Gastrocnemius medialis (tissue), 4 donors: Measurements from ENCODE around the gene CENPI. TPM values are rescaled to one million over a fixed set of nuclear protein-coding genes. Genes with fewer than 3 reads are reported as not detected.
A peak's percentile ranks its signal among the peaks of the same experiment; 100 is the strongest.
"Not testable (repeated sequence)": the region's sequence is repeated elsewhere in the genome, so short reads cannot be mapped to it uniquely, and the experiment has no call there.

Experiments
- ATAC-seq, 2 donors: fragments of 150-250 bp; one replicate each; pipeline ENCODE4 v1.9.1; 2016
- DNase-seq, 2 donors: peaks; one replicate each; pipeline ENCODE4 v3.0.0-alpha.2; 2019
- H3K27ac ChIP-seq, 4 donors: fragments of 200-600 bp; sonication (generic); 1 replicate in 1 of 4; 2 replicates in 3 of 4; pipeline ENCODE4 v1.5.1; 2016 to 2018; ENCODE audit warnings: mild to moderate bottlenecking in 2 of 4, moderate library complexity in 1 of 4
- H3K27me3 ChIP-seq, 3 donors: fragments of 200-600 bp; sonication (generic) in 2 of 3; 1 replicate in 1 of 3; 2 replicates in 2 of 3; pipeline versions ENCODE4 v1.5.1 to v1.6.0; 2016 to 2019; ENCODE audit warnings: mild to moderate bottlenecking in 1 of 3, moderate library complexity in 1 of 3
- H3K36me3 ChIP-seq, 2 donors: fragments of 200-600 bp; sonication (generic) in 1 of 2; one replicate each; pipeline ENCODE4 v1.5.1; 2017 to 2018
- H3K4me1 ChIP-seq, 2 donors: fragments of 200-600 bp; sonication (generic) in 1 of 2; one replicate each; pipeline ENCODE4 v1.5.1; 2016 to 2017; ENCODE audit warnings: mild to moderate bottlenecking in 2 of 2
- H3K4me3 ChIP-seq, 4 donors: fragments of 200-600 bp; sonication (generic) in 3 of 4; 1 replicate in 1 of 4; 2 replicates in 3 of 4; pipeline ENCODE4 v1.5.1; 2016 to 2019; ENCODE audit warnings: mild to moderate bottlenecking in 2 of 4
- H3K9me3 ChIP-seq, 3 donors: fragments of 200-600 bp; sonication (generic) in 2 of 3; 1 replicate in 1 of 3; 2 replicates in 2 of 3; pipeline ENCODE4 v1.5.1; 2016 to 2019
- POLR2A ChIP-seq, 2 donors: fragments of 450-650 bp; IDR thresholded peaks; one replicate each; pipeline ENCODE4 v1.6.1; 2017; ENCODE audit warnings: antibody characterized with exemption in 2 of 2, mild to moderate bottlenecking in 2 of 2, moderate library complexity in 2 of 2
- in situ Hi-C, 4 donors: fragments of 200-750 bp; cut with MboI; loops; one replicate each; pipeline versions ENCODE4 v1.15.0 to v1.8.0; 2017; ENCODE audit warnings: low sequenced_read_pairs in 4 of 4
- intact Hi-C: fragments of 100-400 bp; cut with DNase I; formaldehyde crosslinking; loops from one replicate; pipeline ENCODE4 v1.15.1; 2023; ENCODE audit warnings: low total_unique reads
- total RNA-seq, 4 donors: library from RNA; depleted of rRNA; stranded (reverse); fragments of >200 nt; gene quantifications; one replicate each; pipeline versions ENCODE4 v1.1.0 to v1.2.3, GENCODE V29; 2016
- TF ChIP-seq, protein P1 (sequence below), 5 experiments: fragments of 450-650 bp in 3 of 5; fragments of 200-600 bp in 2 of 5; sonication (generic) in 2 of 5; IDR thresholded peaks in 4 of 5; conservative IDR thresholded peaks in 1 of 5; 1 replicate in 4 of 5; 2 replicates in 1 of 5; pipeline ENCODE4 v1.5.1; 2016 to 2019; ENCODE audit warnings: antibody characterized with exemption in 5 of 5, mild to moderate bottlenecking in 3 of 5, moderate library complexity in 3 of 5

The CENPI gene, protein sequence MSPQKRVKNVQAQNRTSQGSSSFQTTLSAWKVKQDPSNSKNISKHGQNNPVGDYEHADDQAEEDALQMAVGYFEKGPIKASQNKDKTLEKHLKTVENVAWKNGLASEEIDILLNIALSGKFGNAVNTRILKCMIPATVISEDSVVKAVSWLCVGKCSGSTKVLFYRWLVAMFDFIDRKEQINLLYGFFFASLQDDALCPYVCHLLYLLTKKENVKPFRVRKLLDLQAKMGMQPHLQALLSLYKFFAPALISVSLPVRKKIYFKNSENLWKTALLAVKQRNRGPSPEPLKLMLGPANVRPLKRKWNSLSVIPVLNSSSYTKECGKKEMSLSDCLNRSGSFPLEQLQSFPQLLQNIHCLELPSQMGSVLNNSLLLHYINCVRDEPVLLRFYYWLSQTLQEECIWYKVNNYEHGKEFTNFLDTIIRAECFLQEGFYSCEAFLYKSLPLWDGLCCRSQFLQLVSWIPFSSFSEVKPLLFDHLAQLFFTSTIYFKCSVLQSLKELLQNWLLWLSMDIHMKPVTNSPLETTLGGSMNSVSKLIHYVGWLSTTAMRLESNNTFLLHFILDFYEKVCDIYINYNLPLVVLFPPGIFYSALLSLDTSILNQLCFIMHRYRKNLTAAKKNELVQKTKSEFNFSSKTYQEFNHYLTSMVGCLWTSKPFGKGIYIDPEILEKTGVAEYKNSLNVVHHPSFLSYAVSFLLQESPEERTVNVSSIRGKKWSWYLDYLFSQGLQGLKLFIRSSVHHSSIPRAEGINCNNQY
- total RNA-seq = under 1 TPM in 2 of 4 donors, not detected in 2; 0.62 to 0.66 TPM

DNA sequence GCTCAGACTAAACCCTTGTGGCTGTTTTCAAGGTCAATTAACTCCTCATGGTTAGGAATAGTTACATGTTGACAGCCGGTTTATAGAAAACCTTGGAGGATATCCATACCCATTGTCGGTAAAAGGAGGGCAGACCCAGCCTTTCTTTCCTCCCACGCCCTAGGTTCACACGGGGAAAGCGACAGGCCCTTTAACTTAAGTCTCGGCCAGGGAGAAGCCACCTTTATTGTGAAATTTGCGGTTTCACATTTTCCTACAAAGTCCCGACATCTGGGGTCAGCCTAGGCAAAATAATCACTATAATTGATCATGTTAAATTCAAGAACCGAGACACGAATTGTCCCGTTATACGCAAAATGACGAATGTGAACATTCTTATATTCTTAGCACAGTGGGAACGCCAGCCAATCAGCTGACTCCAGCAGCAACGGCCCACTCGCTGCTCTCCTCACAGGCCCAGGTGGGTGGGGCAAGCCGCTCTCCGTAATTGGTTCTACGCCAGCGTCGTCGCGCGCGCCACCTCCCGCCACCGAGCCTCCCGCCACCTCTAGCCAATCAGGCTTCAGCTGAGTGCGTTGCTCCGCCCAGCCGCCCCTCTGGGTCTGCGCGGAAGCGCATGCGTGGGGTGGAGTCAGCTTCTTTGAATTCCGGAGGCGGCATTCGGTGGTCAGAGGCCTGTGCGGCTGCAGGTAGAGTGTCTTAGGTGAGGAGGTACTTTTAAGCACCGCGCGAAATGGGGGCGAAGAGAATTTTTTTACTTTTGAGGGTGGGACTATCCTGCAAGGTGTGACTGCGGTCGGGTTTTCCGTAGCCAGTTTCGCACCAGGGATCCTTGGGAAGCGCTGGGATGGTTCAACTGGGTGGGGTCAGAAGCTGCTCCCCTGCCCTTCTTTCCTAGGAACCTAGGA, at the start of gene CENPI:
TSS of gene CENPI (plus strand) at position 659 of the 908 bp plus-strand sequence. CDS start 2,867 bp downstream, outside the sequence.
- peak within 1 kb of the TSS; percentile 76 to 88 (median 88) for H3K27ac ChIP-seq
- H3K27me3 ChIP-seq = no peaks in the 10 kb centered on the region
- no peaks in the 10 kb centered on the region for H3K36me3 ChIP-seq
- H3K4me1 ChIP-seq = no peaks in the 10 kb centered on the region
- in situ Hi-C loops (no loop called here), intact Hi-C loops (loop anchor here (1.0 to 5.0 kb wide), 2 partner anchors 45 to 250 kb away; partner anchors contain the start of genes TIMM8A and TRMT2B)
- DNase-seq (peak; percentile 83 to 92), ATAC-seq (peak; percentile 97 to 98)
- peak within 1 kb of the TSS; percentile 35 to 61 (median 60) for H3K4me3 ChIP-seq
- TF ChIP-seq, protein P1, sequence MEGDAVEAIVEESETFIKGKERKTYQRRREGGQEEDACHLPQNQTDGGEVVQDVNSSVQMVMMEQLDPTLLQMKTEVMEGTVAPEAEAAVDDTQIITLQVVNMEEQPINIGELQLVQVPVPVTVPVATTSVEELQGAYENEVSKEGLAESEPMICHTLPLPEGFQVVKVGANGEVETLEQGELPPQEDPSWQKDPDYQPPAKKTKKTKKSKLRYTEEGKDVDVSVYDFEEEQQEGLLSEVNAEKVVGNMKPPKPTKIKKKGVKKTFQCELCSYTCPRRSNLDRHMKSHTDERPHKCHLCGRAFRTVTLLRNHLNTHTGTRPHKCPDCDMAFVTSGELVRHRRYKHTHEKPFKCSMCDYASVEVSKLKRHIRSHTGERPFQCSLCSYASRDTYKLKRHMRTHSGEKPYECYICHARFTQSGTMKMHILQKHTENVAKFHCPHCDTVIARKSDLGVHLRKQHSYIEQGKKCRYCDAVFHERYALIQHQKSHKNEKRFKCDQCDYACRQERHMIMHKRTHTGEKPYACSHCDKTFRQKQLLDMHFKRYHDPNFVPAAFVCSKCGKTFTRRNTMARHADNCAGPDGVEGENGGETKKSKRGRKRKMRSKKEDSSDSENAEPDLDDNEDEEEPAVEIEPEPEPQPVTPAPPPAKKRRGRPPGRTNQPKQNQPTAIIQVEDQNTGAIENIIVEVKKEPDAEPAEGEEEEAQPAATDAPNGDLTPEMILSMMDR (IDR thresholded peaks at IDR 0.05 in 4 of 5, conservative IDR thresholded peaks at IDR 0.05 in 1 of 5) = no peak
- peak in 1 of 2 donors; percentile 62 for TF ChIP-seq POLR2A (IDR thresholded peaks at IDR 0.05)
- no peaks in the 10 kb centered on the region for H3K9me3 ChIP-seq

DNA sequence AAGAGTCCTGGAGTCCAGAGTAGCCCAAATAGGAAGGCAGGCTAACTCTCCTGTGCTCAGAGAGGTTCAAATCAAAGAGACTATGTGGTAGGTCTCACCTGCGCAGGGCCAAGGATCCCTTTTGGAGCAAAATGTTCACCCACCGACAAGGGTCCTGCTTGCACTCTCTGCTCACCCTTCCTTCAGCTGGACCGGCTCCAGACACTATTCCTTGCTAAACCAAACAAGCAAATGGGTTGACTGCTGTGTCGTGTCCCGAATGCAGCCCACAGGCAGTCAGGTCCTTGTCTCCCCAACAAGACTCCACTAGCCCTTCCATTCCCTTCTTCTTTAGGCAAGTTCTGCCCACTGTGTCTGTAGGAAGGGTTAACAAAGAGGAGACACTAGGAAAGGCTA, 46.9 kb upstream of the CENPI start:
- intact Hi-C loops = no loop called here

DNA sequence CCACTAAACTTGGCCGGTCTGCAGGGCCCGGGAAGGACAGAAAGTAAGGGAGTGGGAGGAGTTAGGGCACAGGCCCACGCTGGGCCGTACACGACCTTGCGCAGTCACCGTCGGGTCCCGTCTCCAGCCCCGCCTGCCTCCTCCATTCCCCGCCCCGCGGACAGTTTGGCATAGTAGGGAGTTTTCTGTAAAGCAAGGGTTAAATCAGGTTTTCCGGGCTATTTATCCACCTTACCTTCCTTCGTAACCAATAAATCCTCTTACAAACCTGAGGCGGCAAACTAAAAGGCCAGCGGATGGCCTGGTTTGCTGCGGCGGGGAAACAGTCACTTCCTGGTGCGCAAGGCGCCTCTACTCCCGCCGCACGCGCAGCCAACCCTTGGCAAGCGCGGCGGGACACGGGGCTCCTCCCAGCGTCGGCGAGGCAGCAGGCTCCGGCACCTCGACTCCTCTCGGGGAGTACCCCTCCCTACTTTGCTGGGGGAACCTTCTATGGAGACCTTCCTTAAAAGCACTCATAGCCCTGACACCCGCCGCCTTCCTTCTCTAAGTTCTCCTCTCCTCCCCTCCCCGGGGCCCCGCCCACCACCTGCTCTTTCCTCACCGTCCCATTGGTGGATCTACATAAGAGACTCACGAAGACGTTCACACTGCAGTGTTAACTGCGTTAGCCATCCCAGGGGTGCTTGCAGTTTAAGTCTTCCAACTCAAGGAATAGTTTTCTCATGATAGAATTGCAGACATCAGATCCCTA, 46.3 kb upstream of the CENPI start, which contains the start of gene TRMT2B:
TSS of gene TRMT2B (minus strand) at position 563 of the 754 bp plus-strand sequence. CDS start 9,822 bp downstream, outside the sequence.
- TF ChIP-seq, protein P1 (IDR thresholded peaks at IDR 0.05 in 4 of 5, conservative IDR thresholded peaks at IDR 0.05 in 1 of 5) = no peak
- TF ChIP-seq POLR2A (IDR thresholded peaks at IDR 0.05) = peak; percentile 45 to 47
- Histone ChIP-seq H3K4me3 (peak within 1 kb of the TSS; percentile 63 to 83 (median 74)), H3K36me3 (no peaks in the 10 kb centered on the region), H3K27me3 (no peaks in the 10 kb centered on the region), H3K9me3 (no peaks in the 10 kb centered on the region), H3K27ac (peak within 1 kb of the TSS; percentile 86 to 95 (median 92)), H3K4me1 (peaks cover 4% of the 10 kb centered on the region in 2 donors)
- peak; percentile 95 to 96 for ATAC-seq
- peak; percentile 50 to 80 for DNase-seq
- in situ Hi-C loops (loop anchor here in 1 of 4 donors (5.0 kb wide), 1 partner anchor 51 kb away; no protein-coding TSS in a partner anchor), intact Hi-C loops (loop anchor here (1.0 kb wide), 1 partner anchor 47 kb away; the partner anchor contains the start of gene CENPI)

More for the DNA sequence above, 46.9 kb upstream of the CENPI start:
- peak overlapping the region; percentile 86 to 95 (median 92) for H3K27ac ChIP-seq
- no peaks in the 10 kb centered on the region for H3K36me3 ChIP-seq
- TF ChIP-seq, protein P1 (IDR thresholded peaks at IDR 0.05 in 4 of 5, conservative IDR thresholded peaks at IDR 0.05 in 1 of 5) = no peak
- no peak for TF ChIP-seq POLR2A (IDR thresholded peaks at IDR 0.05)
- H3K4me3 ChIP-seq = peak overlapping the region; percentile 63 to 83 (median 74)
- ATAC-seq (peak in 1 of 2 donors; percentile 5), DNase-seq (no peak)
- peaks cover 4% of the 10 kb centered on the region in 2 donors for H3K4me1 ChIP-seq
- H3K9me3 ChIP-seq = no peaks in the 10 kb centered on the region
- in situ Hi-C loops = loop anchor here in 1 of 4 donors (5.0 kb wide), 1 partner anchor 51 kb away; no protein-coding TSS in a partner anchor
- no peaks in the 10 kb centered on the region for H3K27me3 ChIP-seq

DNA sequence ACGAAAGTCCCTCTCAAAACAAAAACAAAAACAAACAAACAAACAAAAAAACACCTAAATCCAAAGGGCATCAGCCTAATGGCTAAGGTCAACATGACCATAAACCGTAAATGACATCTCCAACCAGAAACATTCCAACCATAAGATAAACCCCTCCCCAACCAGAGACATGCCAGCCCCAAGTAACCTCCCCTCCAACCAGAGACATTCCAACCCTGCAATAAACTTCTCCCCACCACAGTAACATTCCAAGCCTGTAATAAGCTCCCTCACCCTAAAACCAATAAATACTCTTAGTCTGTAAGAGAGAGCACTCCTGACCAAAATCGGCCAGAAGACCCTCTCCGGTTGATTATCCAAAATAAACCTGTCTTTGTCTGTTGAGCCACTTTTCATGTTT, 41.5 kb upstream of the CENPI start:
- intact Hi-C loops, H3K27me3 ChIP-seq, H3K36me3 ChIP-seq, H3K4me3 ChIP-seq, H3K9me3 ChIP-seq, H3K4me1 ChIP-seq, H3K27ac ChIP-seq, ATAC-seq, DNase-seq, in situ Hi-C loops: not testable (repeated sequence)
